ENCODE measurements around the gene IRF9. TPM values are rescaled to one million over a fixed set of nuclear protein-coding genes. Genes with fewer than 3 reads are reported as not detected.

The IRF9 gene
- total and polyA plus RNA-seq, 2 of the 13 experiments (the other 11 are each of a cell fraction or from before 2014, with no cell fraction given), result 14.9 to 49.7 TPM

- TF ChIP-seq CREB3 (CRISPR knock-in tag; IDR thresholded peaks at IDR 0.05) (no peak), IKZF1 (IDR thresholded peaks at IDR 0.05) (no peak), SALL1 (CRISPR knock-in tag; IDR thresholded peaks at IDR 0.05) (no peak), TERF1 (CRISPR knock-in tag; IDR thresholded peaks at IDR 0.05) (0 out of 2 replicates have a peak, but pooled peaks have one; percentile 33), ZNF552 (CRISPR knock-in tag; IDR thresholded peaks at IDR 0.05; ENCODE audit: borderline replicate concordance) (no peak), ZNF34 (CRISPR knock-in tag; IDR thresholded peaks at IDR 0.05; ENCODE audit: borderline replicate concordance) (no peak), CSRNP1 (CRISPR knock-in tag; IDR thresholded peaks at IDR 0.05) (peak; percentile 23), IRF1 (CRISPR knock-in tag; IDR thresholded peaks at IDR 0.05; ENCODE audit: low read depth) (no peak), FOXA1 (IDR thresholded peaks at IDR 0.05) (no peak), FOXA1 (CRISPR knock-in tag; IDR thresholded peaks at IDR 0.05) (peak; percentile 5; the same call in 1 of the 2 replicates), ZNF280D (CRISPR knock-in tag; IDR thresholded peaks at IDR 0.05) (peak; percentile 95; the same call in 1 of the 2 replicates), ZC3H4 (CRISPR knock-in tag; IDR thresholded peaks at IDR 0.05; ENCODE audit: borderline replicate concordance) (peak; percentile 80; the same call in 1 of the 2 replicates), ZNF781 (CRISPR knock-in tag; IDR thresholded peaks at IDR 0.05; ENCODE audit: borderline replicate concordance, not compliant biosample characterization) (peak; percentile 87), ZSCAN29 (CRISPR knock-in tag; conservative IDR thresholded peaks at IDR 0.05) (0 out of 2 replicates have a peak, but pooled peaks have one; percentile 54), CEBPG (CRISPR knock-in tag; IDR thresholded peaks at IDR 0.05) (peak; percentile 10; the same call in 1 of the 2 replicates), ZNF160 (CRISPR knock-in tag; IDR thresholded peaks at IDR 0.05) (0 out of 2 replicates have a peak, but pooled peaks have one; percentile 20), ZNF619 (CRISPR knock-in tag; IDR thresholded peaks at IDR 0.05) (peak; percentile 11; the same call in 1 of the 2 replicates), ARNT2 (CRISPR knock-in tag; IDR thresholded peaks at IDR 0.05; ENCODE audit: low read depth) (no peak), ATF7 (IDR thresholded peaks at IDR 0.05) (no peak), ATF7 (CRISPR knock-in tag; IDR thresholded peaks at IDR 0.05) (peak; percentile 42; the same call in 1 of the 2 replicates), ZNF264 (CRISPR knock-in tag; IDR thresholded peaks at IDR 0.05) (0 out of 2 replicates have a peak, but pooled peaks have one; percentile 11), ARHGAP35 (CRISPR knock-in tag; IDR thresholded peaks at IDR 0.05; ENCODE audit: borderline replicate concordance) (0 out of 2 replicates have a peak, but pooled peaks have one; percentile 64), HNRNPLL (IDR thresholded peaks at IDR 0.05; ENCODE audit: low read depth, low read length, poor library complexity, severe bottlenecking) (no peak)
Observed at GRCh38 chr14:24135584-24135833, 25.6 kb upstream of the IRF9 start (continued).

All from HepG2 (cell line).